Neural cell (in vitro differentiated cells): ENCODE data around the gene PFKM. TPM values are rescaled to one million over a fixed set of nuclear protein-coding genes. Genes with fewer than 3 reads are reported as not detected.

Experiments
- H2AFZ ChIP-seq: fragments of 200-600, 300-800 bp; sonication (generic), shearing (Covaris generic); 2 replicates; pipeline ENCODE4 v1.6.0; 2014; ENCODE audit warnings: low read depth, mild to moderate bottlenecking, antibody characterized with exemption, low read length, moderate library complexity
- H3F3A ChIP-seq: fragments of 200-600 bp; shearing (Covaris generic); 2 replicates; pipeline ENCODE4 v1.6.1; 2016; ENCODE audit warnings: mild to moderate bottlenecking, moderate library complexity, mixed read lengths, antibody characterized with exemption, low read length; ENCODE audit not compliant: insufficient read depth, poor library complexity, severe bottlenecking
- H3K27ac ChIP-seq: fragments of 200-600, 300-800 bp; sonication (generic), shearing (Covaris generic); 2 replicates; pipeline ENCODE4 v1.5.1; 2014; ENCODE audit warnings: mild to moderate bottlenecking, low read length, moderate library complexity
- H3K27me3 ChIP-seq: fragments of 300-800, 200-600 bp; sonication (generic), shearing (Covaris generic); 2 replicates; pipeline ENCODE4 v1.6.0; 2014; ENCODE audit warnings: mild to moderate bottlenecking, low read depth, low read length, moderate library complexity; ENCODE audit not compliant: insufficient read depth
- H3K36me3 ChIP-seq: fragments of 300-800, 200-600 bp; sonication (generic), shearing (Covaris generic); 2 replicates; pipeline ENCODE4 v1.5.1; 2014; ENCODE audit warnings: mild to moderate bottlenecking, antibody characterized with exemption, low read length, moderate library complexity; ENCODE audit not compliant: insufficient read depth
- H3K4me2 ChIP-seq: fragments of 300-800, 200-600 bp; sonication (generic), shearing (Covaris generic); 2 replicates; pipeline ENCODE4 v1.6.0; 2014; ENCODE audit warnings: mild to moderate bottlenecking, low read length
- H3K4me3 ChIP-seq: fragments of 300-800, 200-600 bp; sonication (generic), shearing (Covaris generic); 2 replicates; pipeline ENCODE4 v1.5.1; 2014; ENCODE audit warnings: mild to moderate bottlenecking, low read length, moderate library complexity
- H3K79me2 ChIP-seq: fragments of 200-600 bp; shearing (Covaris generic); replicated peaks from 2 replicates; pipeline ENCODE4 v1.6.0; 2014; ENCODE audit warnings: mild to moderate bottlenecking, low read length, moderate library complexity; ENCODE audit not compliant: insufficient read depth
- H3K9ac ChIP-seq: fragments of 300-800, 200-600 bp; sonication (generic), shearing (Covaris generic); 2 replicates; pipeline ENCODE4 v1.6.1; 2016; ENCODE audit warnings: mild to moderate bottlenecking, low read length, mixed read lengths
- H3K9me2 ChIP-seq: fragments of 200-600 bp; shearing (Covaris generic); 2 replicates; pipeline ENCODE4 v1.6.1; 2016; ENCODE audit warnings: mild to moderate bottlenecking, low read length, mixed read lengths; ENCODE audit not compliant: insufficient read depth
- H3K9me3 ChIP-seq: fragments of 200-600, 300-800 bp; sonication (generic), shearing (Covaris generic); 2 replicates; pipeline ENCODE4 v1.6.1; 2016; ENCODE audit warnings: mild to moderate bottlenecking, mixed run types, low read length, moderate library complexity, mixed read lengths
- H4K20me1 ChIP-seq: fragments of 200-600 bp; shearing (Covaris generic); 2 replicates; pipeline ENCODE4 v1.6.1; 2016; ENCODE audit warnings: mild to moderate bottlenecking, mixed run types; ENCODE audit not compliant: insufficient read depth
- EP300 ChIP-seq: fragments of 450-650 bp; conservative IDR thresholded peaks from 2 replicates; pipeline ENCODE4 v1.6.1; 2014; ENCODE audit warnings: antibody characterized with exemption, mild to moderate bottlenecking, moderate library complexity; ENCODE audit not compliant: poor library complexity, severe bottlenecking
- EZH2 ChIP-seq: fragments of 200-600, 300-800 bp; shearing (Covaris generic), sonication (generic); IDR thresholded peaks from 2 replicates; pipeline ENCODE4 v1.6.1; 2014; ENCODE audit warnings: antibody characterized with exemption, low read length, borderline replicate concordance, mild to moderate bottlenecking; ENCODE audit not compliant: insufficient read depth, poor library complexity, severe bottlenecking
- MXI1 ChIP-seq: fragments of 450-650 bp; conservative IDR thresholded peaks from 2 replicates; pipeline ENCODE4 v1.6.1; 2014; ENCODE audit warnings: antibody characterized with exemption, mild to moderate bottlenecking; ENCODE audit not compliant: poor library complexity, severe bottlenecking
- SMC3 ChIP-seq: fragments of 450-650 bp; conservative IDR thresholded peaks from 2 replicates; pipeline ENCODE4 v1.6.1; 2014; ENCODE audit warnings: antibody characterized with exemption, mild to moderate bottlenecking, moderate library complexity; ENCODE audit not compliant: poor library complexity
- TAF1 ChIP-seq: IDR thresholded peaks from 2 replicates; pipeline ENCODE4 v1.6.1; 2012; ENCODE audit warnings: low read depth
- polyA plus RNA-seq: library from polyadenylated mRNA; depleted of rRNA; stranded (reverse); fragments of >200 nt; gene quantifications from 2 replicates; pipeline ENCODE4 v1.2.3, GENCODE V29; 2014
- TF ChIP-seq, protein P1 (sequence below): IDR thresholded peaks from 2 replicates; pipeline ENCODE4 v1.6.1; 2012; ENCODE audit warnings: borderline replicate concordance
- TF ChIP-seq, protein P2 (sequence below): fragments of 450-650 bp; IDR thresholded peaks from 2 replicates; pipeline ENCODE4 v1.5.1; 2014; ENCODE audit warnings: antibody characterized with exemption, mild to moderate bottlenecking, moderate library complexity; ENCODE audit not compliant: poor library complexity, severe bottlenecking

Gene PFKM
- polyA plus RNA-seq, 1 donor from 2014 or later = 122 TPM

DNA sequence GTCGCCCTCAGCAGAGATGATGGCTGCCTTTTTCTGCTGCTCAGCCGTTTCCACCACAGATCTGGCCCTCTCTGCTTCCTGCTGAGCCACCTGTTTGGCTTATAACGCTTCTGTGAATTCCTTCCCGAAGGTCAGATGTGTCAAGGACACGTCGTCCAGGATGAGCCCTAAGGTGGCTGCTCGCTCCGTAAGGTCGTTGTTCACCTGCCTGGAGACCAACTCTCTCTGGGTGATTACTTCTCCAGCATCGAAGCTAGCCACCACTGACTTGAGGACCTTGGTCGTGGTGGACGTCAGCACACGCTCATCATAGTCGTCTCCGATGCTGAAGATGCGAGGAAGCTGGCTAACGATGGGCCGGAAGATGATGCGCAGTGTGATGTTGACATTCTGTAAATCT is 49.8 kb downstream of the PFKM start:
- Histone ChIP-seq H3K27me3 (no peaks in the 10 kb centered on the region), H3F3A (no peaks in the 10 kb centered on the region), H3K4me2 (no peak overlapping the region), H3K4me3 (no peak overlapping the region), H3K9me3 (no peaks in the 10 kb centered on the region), H3K27ac (no peak overlapping the region), H3K9me2 (no peaks in the 10 kb centered on the region), H2AFZ (no peak overlapping the region), H3K9ac (no peak overlapping the region), H3K79me2 (no peaks in the 10 kb centered on the region), H3K36me3 (no peaks in the 10 kb centered on the region), H4K20me1 (no peaks in the 10 kb centered on the region)
- TF ChIP-seq, protein P1, sequence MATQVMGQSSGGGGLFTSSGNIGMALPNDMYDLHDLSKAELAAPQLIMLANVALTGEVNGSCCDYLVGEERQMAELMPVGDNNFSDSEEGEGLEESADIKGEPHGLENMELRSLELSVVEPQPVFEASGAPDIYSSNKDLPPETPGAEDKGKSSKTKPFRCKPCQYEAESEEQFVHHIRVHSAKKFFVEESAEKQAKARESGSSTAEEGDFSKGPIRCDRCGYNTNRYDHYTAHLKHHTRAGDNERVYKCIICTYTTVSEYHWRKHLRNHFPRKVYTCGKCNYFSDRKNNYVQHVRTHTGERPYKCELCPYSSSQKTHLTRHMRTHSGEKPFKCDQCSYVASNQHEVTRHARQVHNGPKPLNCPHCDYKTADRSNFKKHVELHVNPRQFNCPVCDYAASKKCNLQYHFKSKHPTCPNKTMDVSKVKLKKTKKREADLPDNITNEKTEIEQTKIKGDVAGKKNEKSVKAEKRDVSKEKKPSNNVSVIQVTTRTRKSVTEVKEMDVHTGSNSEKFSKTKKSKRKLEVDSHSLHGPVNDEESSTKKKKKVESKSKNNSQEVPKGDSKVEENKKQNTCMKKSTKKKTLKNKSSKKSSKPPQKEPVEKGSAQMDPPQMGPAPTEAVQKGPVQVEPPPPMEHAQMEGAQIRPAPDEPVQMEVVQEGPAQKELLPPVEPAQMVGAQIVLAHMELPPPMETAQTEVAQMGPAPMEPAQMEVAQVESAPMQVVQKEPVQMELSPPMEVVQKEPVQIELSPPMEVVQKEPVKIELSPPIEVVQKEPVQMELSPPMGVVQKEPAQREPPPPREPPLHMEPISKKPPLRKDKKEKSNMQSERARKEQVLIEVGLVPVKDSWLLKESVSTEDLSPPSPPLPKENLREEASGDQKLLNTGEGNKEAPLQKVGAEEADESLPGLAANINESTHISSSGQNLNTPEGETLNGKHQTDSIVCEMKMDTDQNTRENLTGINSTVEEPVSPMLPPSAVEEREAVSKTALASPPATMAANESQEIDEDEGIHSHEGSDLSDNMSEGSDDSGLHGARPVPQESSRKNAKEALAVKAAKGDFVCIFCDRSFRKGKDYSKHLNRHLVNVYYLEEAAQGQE = no peak
- TF ChIP-seq, protein P2, sequence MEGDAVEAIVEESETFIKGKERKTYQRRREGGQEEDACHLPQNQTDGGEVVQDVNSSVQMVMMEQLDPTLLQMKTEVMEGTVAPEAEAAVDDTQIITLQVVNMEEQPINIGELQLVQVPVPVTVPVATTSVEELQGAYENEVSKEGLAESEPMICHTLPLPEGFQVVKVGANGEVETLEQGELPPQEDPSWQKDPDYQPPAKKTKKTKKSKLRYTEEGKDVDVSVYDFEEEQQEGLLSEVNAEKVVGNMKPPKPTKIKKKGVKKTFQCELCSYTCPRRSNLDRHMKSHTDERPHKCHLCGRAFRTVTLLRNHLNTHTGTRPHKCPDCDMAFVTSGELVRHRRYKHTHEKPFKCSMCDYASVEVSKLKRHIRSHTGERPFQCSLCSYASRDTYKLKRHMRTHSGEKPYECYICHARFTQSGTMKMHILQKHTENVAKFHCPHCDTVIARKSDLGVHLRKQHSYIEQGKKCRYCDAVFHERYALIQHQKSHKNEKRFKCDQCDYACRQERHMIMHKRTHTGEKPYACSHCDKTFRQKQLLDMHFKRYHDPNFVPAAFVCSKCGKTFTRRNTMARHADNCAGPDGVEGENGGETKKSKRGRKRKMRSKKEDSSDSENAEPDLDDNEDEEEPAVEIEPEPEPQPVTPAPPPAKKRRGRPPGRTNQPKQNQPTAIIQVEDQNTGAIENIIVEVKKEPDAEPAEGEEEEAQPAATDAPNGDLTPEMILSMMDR = no peak
- no peak for TF ChIP-seq TAF1

DNA sequence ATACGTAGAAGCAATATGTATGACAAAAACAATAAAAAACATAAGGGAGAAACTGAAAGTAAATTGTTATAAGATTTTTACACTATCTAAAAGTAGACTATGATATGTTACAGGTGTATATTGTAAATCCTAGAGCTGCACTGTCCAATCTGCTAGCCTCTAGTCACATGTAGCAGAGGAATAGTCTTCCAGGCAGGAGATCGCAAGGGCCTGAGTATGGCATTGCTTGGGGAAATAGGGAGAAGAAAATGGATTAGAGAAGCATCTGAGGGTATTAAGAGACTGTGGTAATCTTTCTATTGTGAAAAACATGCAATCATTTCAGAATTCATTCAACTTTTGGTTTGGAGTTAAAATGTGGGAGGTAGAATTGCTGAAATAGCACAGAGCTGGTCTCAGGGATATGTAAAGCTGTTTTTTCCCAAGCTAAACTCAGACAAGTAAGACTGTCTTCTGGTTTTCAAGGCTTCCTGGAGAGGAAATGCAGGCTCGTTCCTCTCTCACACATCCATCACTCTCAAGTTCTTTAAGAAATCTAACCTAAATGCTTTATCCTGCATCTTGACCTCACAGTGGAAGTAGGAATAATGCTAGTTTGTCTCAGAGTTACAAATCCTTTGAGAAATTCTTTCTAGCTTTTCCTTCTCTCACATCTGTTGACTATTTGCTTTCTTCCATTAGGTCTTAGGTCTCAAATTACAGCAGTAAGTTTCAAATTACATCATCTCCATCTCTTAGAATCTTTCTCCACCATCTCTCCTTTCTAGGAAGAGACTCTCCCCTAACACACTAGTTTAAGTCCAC is 56.7 kb downstream of the PFKM start:
- no peaks in the 10 kb centered on the region for H3F3A ChIP-seq
- no peaks in the 10 kb centered on the region for H4K20me1 ChIP-seq
- no peak overlapping the region for H3K4me3 ChIP-seq
- no peaks in the 10 kb centered on the region for H3K79me2 ChIP-seq
- no peak for TF ChIP-seq EP300
- no peak for TF ChIP-seq MXI1
- no peak for TF ChIP-seq EZH2
- no peak for TF ChIP-seq SMC3
- TF ChIP-seq, protein P1 = no peak
- no peaks in the 10 kb centered on the region for H3K9me3 ChIP-seq
- H3K27ac ChIP-seq = no peak overlapping the region
- no peak overlapping the region for H2AFZ ChIP-seq
- no peaks in the 10 kb centered on the region for H3K9me2 ChIP-seq
- no peak overlapping the region for H3K9ac ChIP-seq
- no peaks in the 10 kb centered on the region for H3K27me3 ChIP-seq
- H3K36me3 ChIP-seq = no peaks in the 10 kb centered on the region
- H3K4me2 ChIP-seq = no peak overlapping the region
